ENCODE measurements around the gene UBE2J2.
"Not testable (repeated sequence)": the region's sequence is repeated elsewhere in the genome, so short reads cannot be mapped to it uniquely, and the experiment has no call there.

Gene UBE2J2

GRCh38 chr1:1317420-1317819 lies 43.8 kb upstream of the UBE2J2 start:
- no peak overlapping the region for H3K23ac ChIP-seq (ENCODE audit: low read length in 2 of 2)
- H4K8ac ChIP-seq (ENCODE audit: low read length) = no peak overlapping the region
- no peak overlapping the region for H3K27ac ChIP-seq (ENCODE audit: low read length, poor library complexity, severe bottlenecking)
- no peak overlapping the region for H2BK15ac ChIP-seq (ENCODE audit: low read depth, poor library complexity, severe bottlenecking)
- no peak overlapping the region for H2AFZ ChIP-seq (ENCODE audit: low read depth, low read length)
- H3K18ac ChIP-seq (ENCODE audit: low read depth in 1 of 2, low read length in 2 of 2) = no peak overlapping the region
- no peak for DNase-seq
- H2BK12ac ChIP-seq (ENCODE audit: low read length in 2 of 2) = no peak overlapping the region
- no peak overlapping the region for H2BK5ac ChIP-seq (ENCODE audit: low read depth, low read length, poor library complexity, severe bottlenecking)
- no peak overlapping the region for H4K91ac ChIP-seq (ENCODE audit: low read length)
- H2AK5ac ChIP-seq (ENCODE audit: low read length, severe bottlenecking) = no peak overlapping the region
- peaks cover 44% of the 10 kb centered on the region for H3K4me1 ChIP-seq (ENCODE audit: control insufficient read depth, insufficient read depth, low read depth, low read length)
- H3K4me2 ChIP-seq (ENCODE audit: low read length, poor library complexity, severe bottlenecking) = no peak overlapping the region
- peaks cover 58 to 81% of the 10 kb centered on the region in 2 experiments for H3K36me3 ChIP-seq (ENCODE audit: control insufficient read depth in 1 of 2, insufficient read depth in 2 of 2, low read depth in 1 of 2, low read length in 2 of 2)
- H2BK120ac ChIP-seq (ENCODE audit: low read depth, low read length) = no peak overlapping the region
- H3K9me3 ChIP-seq (ENCODE audit: control insufficient read depth, low read length) = no peaks in the 10 kb centered on the region
- no peak overlapping the region for H3K4me3 ChIP-seq (ENCODE audit: insufficient read depth in 1 of 2, low read depth in 1 of 2, low read length in 2 of 2)
- peak overlapping the region; percentile 83 for H3K9ac ChIP-seq (ENCODE audit: low read length)
- H3K79me1 ChIP-seq (replicated peaks; ENCODE audit: low read length, poor library complexity, severe bottlenecking) = peaks cover 38% of the 10 kb centered on the region
- WGBS = 91% methylated on average over 6 of the region's 6 CpGs
- H3K27me3 ChIP-seq (ENCODE audit: control insufficient read depth in 1 of 2, insufficient read depth in 1 of 2, low read length in 2 of 2) = no peaks in the 10 kb centered on the region
- no peak overlapping the region for H3K4ac ChIP-seq (ENCODE audit: low read depth in 1 of 2, low read length in 2 of 2)
- H3K14ac ChIP-seq (ENCODE audit: low read length in 2 of 2) = no peak overlapping the region

DNA sequence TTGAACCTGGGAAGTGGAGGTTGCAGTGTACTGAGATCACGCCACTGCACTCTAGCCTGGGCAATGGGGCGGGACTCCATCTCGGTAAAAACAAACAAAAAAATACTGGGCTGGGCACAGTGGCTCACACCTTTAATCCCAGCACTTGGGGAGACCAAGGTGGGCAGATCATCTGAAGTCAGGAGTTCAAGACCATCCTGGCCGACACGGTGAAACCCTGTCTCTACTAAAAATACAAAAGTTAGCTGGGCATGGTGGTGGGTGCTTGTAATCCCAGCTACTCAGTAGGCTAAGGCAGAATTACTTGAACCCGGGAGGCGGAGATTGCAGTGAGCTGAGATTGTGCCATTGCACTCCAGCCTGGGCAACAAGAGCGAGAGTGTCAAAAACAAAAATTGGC lies 42.5 kb upstream of the UBE2J2 start:
- not testable (repeated sequence) for H3K23ac ChIP-seq (ENCODE audit: low read length in 2 of 2); H2BK5ac ChIP-seq (ENCODE audit: low read depth, low read length, poor library complexity, severe bottlenecking); H4K8ac ChIP-seq (ENCODE audit: low read length); H2BK15ac ChIP-seq (ENCODE audit: low read depth, poor library complexity, severe bottlenecking); H2AK5ac ChIP-seq (ENCODE audit: low read length, severe bottlenecking); H2BK120ac ChIP-seq (ENCODE audit: low read depth, low read length); H3K14ac ChIP-seq (ENCODE audit: low read length in 2 of 2); H3K27ac ChIP-seq (ENCODE audit: low read length, poor library complexity, severe bottlenecking); H3K4me2 ChIP-seq (ENCODE audit: low read length, poor library complexity, severe bottlenecking); H2BK12ac ChIP-seq (ENCODE audit: low read length in 2 of 2); H3K9ac ChIP-seq (ENCODE audit: low read length); H2AFZ ChIP-seq (ENCODE audit: low read depth, low read length); H3K4me3 ChIP-seq (ENCODE audit: insufficient read depth in 1 of 2, low read depth in 1 of 2, low read length in 2 of 2); H3K27me3 ChIP-seq (ENCODE audit: control insufficient read depth in 1 of 2, insufficient read depth in 1 of 2, low read length in 2 of 2); H3K18ac ChIP-seq (ENCODE audit: low read depth in 1 of 2, low read length in 2 of 2); DNase-seq; H3K9me3 ChIP-seq (ENCODE audit: control insufficient read depth, low read length); H3K4ac ChIP-seq (ENCODE audit: low read depth in 1 of 2, low read length in 2 of 2); H4K91ac ChIP-seq (ENCODE audit: low read length)
- Histone ChIP-seq H3K4me1 (ENCODE audit: control insufficient read depth, insufficient read depth, low read depth, low read length) (peaks cover 33% of the 10 kb centered on the region), H3K79me1 (replicated peaks; ENCODE audit: low read length, poor library complexity, severe bottlenecking) (peaks cover 41% of the 10 kb centered on the region), H3K36me3 (ENCODE audit: control insufficient read depth in 1 of 2, insufficient read depth in 2 of 2, low read depth in 1 of 2, low read length in 2 of 2) (peaks cover 65 to 83% of the 10 kb centered on the region in 2 experiments)
- 91% methylated on average over 8 of the region's 8 CpGs for WGBS

DNA sequence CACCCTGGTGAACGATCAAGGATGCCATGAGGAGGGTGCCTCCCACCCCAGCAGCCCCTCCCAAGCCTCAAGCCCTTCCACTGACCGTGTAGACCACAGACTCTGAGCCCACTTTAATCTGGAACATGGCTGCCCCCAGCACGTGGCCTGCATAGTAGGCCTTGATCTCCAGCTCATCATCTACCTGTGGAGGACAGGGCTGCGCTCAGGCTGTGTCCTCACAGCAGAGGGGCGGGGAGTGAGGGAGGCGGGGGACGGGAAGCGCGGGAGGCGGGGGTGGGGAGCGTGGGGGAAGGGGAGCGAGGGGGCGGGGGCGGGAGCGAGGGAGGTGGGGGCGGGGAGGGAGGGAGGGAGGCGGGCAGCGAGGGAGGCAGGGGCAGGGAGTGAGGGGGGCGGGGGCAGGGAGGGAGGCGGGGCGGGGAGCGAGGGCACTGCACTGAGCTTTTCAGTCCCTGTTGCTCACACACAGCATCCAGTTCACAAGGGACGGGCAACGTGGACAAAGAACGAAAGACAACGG lies 41.8 kb upstream of the UBE2J2 start:
- Histone ChIP-seq H2BK12ac (ENCODE audit: low read length in 2 of 2) (no peak overlapping the region), H3K14ac (ENCODE audit: low read length in 2 of 2) (no peak overlapping the region), H4K8ac (ENCODE audit: low read length) (no peak overlapping the region), H2AFZ (ENCODE audit: low read depth, low read length) (no peak overlapping the region), H3K9ac (ENCODE audit: low read length) (no peak overlapping the region), H3K4me2 (ENCODE audit: low read length, poor library complexity, severe bottlenecking) (no peak overlapping the region), H3K79me1 (replicated peaks; ENCODE audit: low read length, poor library complexity, severe bottlenecking) (peaks cover 42% of the 10 kb centered on the region), H2BK120ac (ENCODE audit: low read depth, low read length) (no peak overlapping the region), H3K36me3 (ENCODE audit: control insufficient read depth in 1 of 2, insufficient read depth in 2 of 2, low read depth in 1 of 2, low read length in 2 of 2) (peaks cover 70 to 83% of the 10 kb centered on the region in 2 experiments), H2BK5ac (ENCODE audit: low read depth, low read length, poor library complexity, severe bottlenecking) (no peak overlapping the region), H3K27ac (ENCODE audit: low read length, poor library complexity, severe bottlenecking) (no peak overlapping the region), H2AK5ac (ENCODE audit: low read length, severe bottlenecking) (no peak overlapping the region), H3K23ac (ENCODE audit: low read length in 2 of 2) (no peak overlapping the region), H3K4me3 (ENCODE audit: insufficient read depth in 1 of 2, low read depth in 1 of 2, low read length in 2 of 2) (no peak overlapping the region), H3K4ac (ENCODE audit: low read depth in 1 of 2, low read length in 2 of 2) (no peak overlapping the region), H2BK15ac (ENCODE audit: low read depth, poor library complexity, severe bottlenecking) (no peak overlapping the region), H3K4me1 (ENCODE audit: control insufficient read depth, insufficient read depth, low read depth, low read length) (peaks cover 26% of the 10 kb centered on the region), H3K9me3 (ENCODE audit: control insufficient read depth, low read length) (no peaks in the 10 kb centered on the region), H4K91ac (ENCODE audit: low read length) (no peak overlapping the region), H3K27me3 (ENCODE audit: control insufficient read depth in 1 of 2, insufficient read depth in 1 of 2, low read length in 2 of 2) (no peaks in the 10 kb centered on the region), H3K18ac (ENCODE audit: low read depth in 1 of 2, low read length in 2 of 2) (no peak overlapping the region)
- no peak for DNase-seq
- WGBS = 61% methylated on average over 7 of the region's 26 CpGs

GRCh38 chr1:1314678-1315335 lies 41.2 kb upstream of the UBE2J2 start:
- Histone ChIP-seq H3K9me3 (ENCODE audit: control insufficient read depth, low read length) (no peaks in the 10 kb centered on the region), H3K4me3 (ENCODE audit: insufficient read depth in 1 of 2, low read depth in 1 of 2, low read length in 2 of 2) (no peak overlapping the region), H4K91ac (ENCODE audit: low read length) (no peak overlapping the region)

More at GRCh38 chr1:1314678-1315335, 41.2 kb upstream of the UBE2J2 start:
- Histone ChIP-seq H3K14ac (ENCODE audit: low read length in 2 of 2) (no peak overlapping the region), H3K23ac (ENCODE audit: low read length in 2 of 2) (no peak overlapping the region), H3K27me3 (ENCODE audit: control insufficient read depth in 1 of 2, insufficient read depth in 1 of 2, low read length in 2 of 2) (no peaks in the 10 kb centered on the region), H4K8ac (ENCODE audit: low read length) (no peak overlapping the region), H3K79me1 (replicated peaks; ENCODE audit: low read length, poor library complexity, severe bottlenecking) (peaks cover 45% of the 10 kb centered on the region), H2AFZ (ENCODE audit: low read depth, low read length) (no peak overlapping the region), H3K9ac (ENCODE audit: low read length) (no peak overlapping the region), H3K4me2 (ENCODE audit: low read length, poor library complexity, severe bottlenecking) (no peak overlapping the region), H3K18ac (ENCODE audit: low read depth in 1 of 2, low read length in 2 of 2) (no peak overlapping the region), H2BK5ac (ENCODE audit: low read depth, low read length, poor library complexity, severe bottlenecking) (no peak overlapping the region), H3K36me3 (ENCODE audit: control insufficient read depth in 1 of 2, insufficient read depth in 2 of 2, low read depth in 1 of 2, low read length in 2 of 2) (peaks cover 70 to 83% of the 10 kb centered on the region in 2 experiments), H2BK15ac (ENCODE audit: low read depth, poor library complexity, severe bottlenecking) (no peak overlapping the region), H2BK120ac (ENCODE audit: low read depth, low read length) (no peak overlapping the region), H2BK12ac (ENCODE audit: low read length in 2 of 2) (peak overlapping the region in 1 of 2 experiments; percentile 47), H2AK5ac (ENCODE audit: low read length, severe bottlenecking) (no peak overlapping the region), H3K4me1 (ENCODE audit: control insufficient read depth, insufficient read depth, low read depth, low read length) (peaks cover 23% of the 10 kb centered on the region), H3K27ac (ENCODE audit: low read length, poor library complexity, severe bottlenecking) (no peak overlapping the region), H3K4ac (ENCODE audit: low read depth in 1 of 2, low read length in 2 of 2) (no peak overlapping the region)
- DNase-seq = no peak
- 95% methylated on average over 23 of the region's 23 CpGs for whole genome bisulfite sequencing
